CD4-positive, alpha-beta memory T cell (primary cell): ENCODE data around the gene DLGAP4. TPM values are rescaled to one million over a fixed set of nuclear protein-coding genes. Genes with fewer than 3 reads are reported as not detected.

Experiments used
- CTCF ChIA-PET: fragments of 350-600 bp; sonication (Branson Sonifier 250); formaldehyde crosslinking; loops from one replicate; lab custom pipeline; 2021; ENCODE audit warnings: inconsistent platforms; ENCODE audit not compliant: partially characterized antibody; lab: Charles Lee
- POLR2A ChIA-PET: fragments of 350-600 bp; sonication (Branson Sonifier 250); formaldehyde crosslinking; loops from one replicate; lab custom pipeline; 2021; ENCODE audit not compliant: partially characterized antibody; lab: Charles Lee
- DNase-seq, 5 donors: peaks; one replicate each; pipeline versions ENCODE4 v3.0.0 to v3.0.0-alpha.2; 2020 to 2022; ENCODE audit warnings: mixed read lengths in 1 of 5
- H3K27ac ChIP-seq: one replicate; pipeline ENCODE4 v1.7.0; 2013; ENCODE audit warnings: low read depth, low read length
- H3K27me3 ChIP-seq: 2 replicates; pipeline ENCODE4 v1.7.0; 2013; ENCODE audit warnings: mild to moderate bottlenecking, low read length, moderate library complexity; ENCODE audit not compliant: insufficient read depth
- H3K36me3 ChIP-seq: 2 replicates; pipeline ENCODE4 v1.7.0; 2013; ENCODE audit warnings: mild to moderate bottlenecking, low read length, moderate library complexity; ENCODE audit not compliant: insufficient read depth
- H3K4me1 ChIP-seq: 2 replicates; pipeline ENCODE4 v1.7.0; 2013; ENCODE audit warnings: mild to moderate bottlenecking, low read length, moderate library complexity; ENCODE audit not compliant: insufficient read depth
- H3K4me3 ChIP-seq, 2 donors: one replicate each; pipeline ENCODE4 v1.7.0; 2013; ENCODE audit warnings: low read length in 2 of 2, mild to moderate bottlenecking in 1 of 2
- H3K9me3 ChIP-seq, 2 donors: one replicate each; pipeline ENCODE4 v1.7.0; 2013; ENCODE audit warnings: low read length in 2 of 2, control low read depth in 1 of 2; ENCODE audit not compliant: control insufficient read depth in 1 of 2
- H3K27ac Mint-ChIP-seq, 7 donors: one replicate each; pipeline ENCODE4 v1.8.0; 2020 to 2021; ENCODE audit warnings: mixed read lengths in 7 of 7, mild to moderate bottlenecking in 6 of 7, inconsistent platforms in 3 of 7, moderate library complexity in 3 of 7
- H3K27me3 Mint-ChIP-seq, 2 donors: one replicate each; pipeline ENCODE4 v1.8.0; 2020 to 2021; ENCODE audit warnings: mixed read lengths in 2 of 2
- H3K36me3 Mint-ChIP-seq, 2 donors: one replicate each; pipeline ENCODE4 v1.8.0; 2020 to 2021; ENCODE audit warnings: mixed read lengths in 2 of 2, inconsistent platforms in 1 of 2, mild to moderate bottlenecking in 1 of 2
- H3K4me1 Mint-ChIP-seq, 4 donors: one replicate each; pipeline ENCODE4 v1.8.0; 2020 to 2021; ENCODE audit warnings: mixed read lengths in 4 of 4, mild to moderate bottlenecking in 1 of 4
- H3K4me3 Mint-ChIP-seq, 8 donors: one replicate each; pipeline ENCODE4 v1.8.0; 2020 to 2021; ENCODE audit warnings: mixed read lengths in 8 of 8, mild to moderate bottlenecking in 7 of 8, moderate library complexity in 6 of 8, inconsistent platforms in 3 of 8
- H3K9me3 Mint-ChIP-seq, 8 donors: one replicate each; pipeline ENCODE4 v1.8.0; 2020 to 2021; ENCODE audit warnings: mixed read lengths in 8 of 8, mild to moderate bottlenecking in 5 of 8, inconsistent platforms in 3 of 8, moderate library complexity in 1 of 8
- intact Hi-C: fragments of 100-400 bp; cut with micrococcal nuclease; formaldehyde crosslinking; loops from one replicate; pipeline ENCODE4 v1.15.1; 2023
- polyA plus RNA-seq, 2 donors: library from polyadenylated mRNA; unstranded; fragments of 300-500 nt; fragmentation: Illumina TruSeq; gene quantifications; one replicate each; pipeline ENCODE4 v1.2.3, GENCODE V29; 2021
- total RNA-seq, 2 experiments: library from RNA; stranded (reverse); gene quantifications; one replicate each; pipeline ENCODE4 v1.2.3, GENCODE V29; 2021

DLGAP4 gene
- total and polyA plus RNA-seq, 4 experiments from 2014 or later, result 13.3 to 50.2 (median 31.0) TPM

DNA sequence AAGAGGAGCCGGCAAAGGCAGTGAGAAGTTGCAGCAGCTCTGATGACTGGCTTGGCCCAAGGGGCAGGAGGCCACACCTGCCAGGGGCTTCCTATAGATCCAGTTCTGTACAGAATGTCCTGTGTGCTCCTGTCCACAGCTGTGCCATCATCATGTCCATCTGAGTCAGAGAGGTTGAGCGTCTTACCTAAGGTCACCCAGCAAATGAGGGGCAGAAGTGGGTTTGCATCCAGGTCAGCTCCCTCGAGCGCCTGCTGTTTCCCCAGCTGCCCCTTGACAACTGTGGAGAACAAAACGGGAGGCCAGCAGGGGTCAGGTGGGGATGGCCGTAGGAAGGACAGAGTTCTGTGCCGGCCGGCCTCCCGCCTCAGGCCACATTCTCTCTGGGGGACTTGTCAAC, 47.6 kb downstream of the DLGAP4 start:
- ChIA-PET CTCF (no interaction called here), POLR2A (no interaction called here)
- Histone ChIP-seq H3K4me1 (no peaks in the 10 kb centered on the region), H3K27me3 (no peaks in the 10 kb centered on the region), H3K27ac (no peak overlapping the region), H3K9me3 (no peaks in the 10 kb centered on the region), H3K36me3 (no peaks in the 10 kb centered on the region), H3K4me3 (no peak overlapping the region)
- Mint-ChIP-seq H3K4me1 (no peaks in the 10 kb centered on the region), H3K9me3 (no peaks in the 10 kb centered on the region), H3K36me3 (no peaks in the 10 kb centered on the region), H3K27ac (no peak overlapping the region), H3K27me3 (peaks cover 4 to 12% of the 10 kb centered on the region in 2 donors), H3K4me3 (no peak overlapping the region)
- intact Hi-C loops, result no loop called here
- DNase-seq, result no peak

DNA sequence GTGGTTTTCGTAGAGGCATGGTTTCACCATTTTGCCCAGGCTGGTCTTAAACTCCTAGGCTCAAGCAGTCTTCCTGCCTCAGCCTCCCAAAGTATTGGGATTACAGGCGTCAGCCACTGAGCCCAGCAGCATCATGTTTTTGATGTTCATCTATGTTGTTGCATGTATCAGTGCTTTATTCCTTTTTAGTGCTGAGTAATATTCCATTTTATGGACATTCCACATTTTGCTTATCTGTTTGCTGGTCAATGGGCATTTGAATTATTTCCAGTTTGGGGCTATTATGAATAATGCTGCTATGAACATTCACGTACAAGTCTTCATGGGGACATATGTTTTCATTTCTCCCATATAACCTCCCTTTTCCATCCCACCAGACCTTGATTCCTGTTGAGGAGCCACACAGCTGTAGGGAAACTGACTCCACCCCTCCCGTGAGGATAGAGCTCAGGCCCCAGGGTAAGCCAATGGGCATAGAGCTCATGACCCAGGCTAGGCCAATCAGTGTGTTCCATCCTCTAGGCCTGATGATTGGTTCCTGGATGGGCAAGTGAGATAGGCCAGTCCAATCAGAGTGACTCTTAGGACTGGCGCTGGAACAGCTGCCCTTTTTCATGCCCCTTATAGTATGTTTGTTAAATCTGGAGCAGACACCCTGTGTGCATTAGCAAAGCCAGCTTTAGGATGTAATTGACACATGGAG, 49.5 kb downstream of the DLGAP4 start:
- no peaks in the 10 kb centered on the region for H3K4me1 Mint-ChIP-seq
- CTCF ChIA-PET, result no interaction called here
- H3K4me3 Mint-ChIP-seq, result no peak overlapping the region
- intact Hi-C loops, result no loop called here
- DNase-seq, result no peak
- Histone ChIP-seq H3K36me3 (no peaks in the 10 kb centered on the region), H3K4me1 (no peaks in the 10 kb centered on the region), H3K27me3 (no peaks in the 10 kb centered on the region), H3K4me3 (no peak overlapping the region), H3K9me3 (no peaks in the 10 kb centered on the region), H3K27ac (no peak overlapping the region)
- no peak overlapping the region for H3K27ac Mint-ChIP-seq
- no peaks in the 10 kb centered on the region for H3K9me3 Mint-ChIP-seq
- H3K36me3 Mint-ChIP-seq, result no peaks in the 10 kb centered on the region
- POLR2A ChIA-PET, result no interaction called here
- H3K27me3 Mint-ChIP-seq, result peaks cover 4 to 12% of the 10 kb centered on the region in 2 donors

DNA sequence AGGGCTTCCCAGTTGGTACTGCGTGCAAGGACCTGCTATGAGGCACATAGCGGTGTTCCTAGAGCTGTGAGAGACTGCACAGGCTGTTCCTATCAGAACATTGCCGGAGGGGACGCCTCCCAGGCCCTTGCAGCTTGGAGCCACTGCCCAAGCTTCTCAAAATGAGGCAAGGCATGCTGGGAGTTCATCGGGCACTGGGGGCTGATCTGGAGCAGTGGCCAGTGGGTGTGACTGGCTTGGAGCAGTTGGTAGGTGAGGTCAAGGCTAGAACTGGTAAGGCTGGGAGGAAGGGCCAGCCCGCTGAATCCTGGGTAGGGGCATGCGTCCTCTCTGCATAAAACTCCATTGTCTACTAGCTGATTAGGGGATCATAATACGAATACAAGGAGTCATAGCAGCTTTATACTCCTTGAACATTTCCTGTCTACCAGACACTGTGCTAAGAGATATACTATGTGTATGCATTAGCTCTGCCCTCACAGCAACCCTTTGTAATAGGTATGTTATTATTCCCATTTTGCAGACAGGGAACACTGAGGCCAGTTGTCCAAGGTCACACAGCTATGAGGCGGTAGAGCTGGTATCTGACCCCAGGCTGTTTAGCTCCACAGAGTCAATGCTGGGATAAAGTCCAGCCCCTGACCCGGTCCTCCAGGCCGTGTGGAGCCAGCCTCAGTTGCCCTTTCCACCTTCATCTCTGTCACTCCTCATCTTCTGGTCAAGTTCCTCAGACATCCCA, 53.7 kb downstream of the DLGAP4 start:
- Mint-ChIP-seq H3K27ac (no peak overlapping the region), H3K4me3 (no peak overlapping the region), H3K27me3 (peaks cover 2 to 16% of the 10 kb centered on the region in 2 donors), H3K4me1 (no peaks in the 10 kb centered on the region), H3K9me3 (no peaks in the 10 kb centered on the region), H3K36me3 (no peaks in the 10 kb centered on the region)
- Histone ChIP-seq H3K36me3 (no peaks in the 10 kb centered on the region), H3K4me3 (no peak overlapping the region), H3K27ac (no peak overlapping the region), H3K27me3 (no peaks in the 10 kb centered on the region), H3K4me1 (no peaks in the 10 kb centered on the region), H3K9me3 (no peaks in the 10 kb centered on the region)
- no peak for DNase-seq
- POLR2A ChIA-PET, result no interaction called here
- intact Hi-C loops, result no loop called here
- CTCF ChIA-PET, result no interaction called here

DNA sequence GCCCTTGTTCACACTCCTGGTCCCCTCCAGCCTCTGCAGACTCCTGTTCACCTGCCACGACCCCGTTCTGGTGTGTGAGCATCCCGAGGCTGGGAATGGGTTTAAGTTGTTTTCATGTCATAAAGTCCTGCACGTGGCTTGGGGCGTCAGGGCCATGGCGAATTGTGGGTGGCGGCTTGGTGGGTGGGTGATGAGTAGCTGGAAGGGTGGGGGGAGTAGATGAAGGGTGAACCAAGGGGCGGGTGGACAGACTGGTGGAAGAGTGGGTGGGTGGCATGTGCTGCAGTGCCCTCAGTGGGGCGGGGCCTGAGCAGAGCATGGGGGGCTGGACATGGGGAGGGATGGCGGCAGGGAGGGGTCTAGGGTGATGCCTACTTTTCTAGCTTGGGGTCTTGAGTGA, 54.3 kb downstream of the DLGAP4 start:
- POLR2A ChIA-PET, result no interaction called here
- no peak overlapping the region for H3K27ac Mint-ChIP-seq

DNA sequence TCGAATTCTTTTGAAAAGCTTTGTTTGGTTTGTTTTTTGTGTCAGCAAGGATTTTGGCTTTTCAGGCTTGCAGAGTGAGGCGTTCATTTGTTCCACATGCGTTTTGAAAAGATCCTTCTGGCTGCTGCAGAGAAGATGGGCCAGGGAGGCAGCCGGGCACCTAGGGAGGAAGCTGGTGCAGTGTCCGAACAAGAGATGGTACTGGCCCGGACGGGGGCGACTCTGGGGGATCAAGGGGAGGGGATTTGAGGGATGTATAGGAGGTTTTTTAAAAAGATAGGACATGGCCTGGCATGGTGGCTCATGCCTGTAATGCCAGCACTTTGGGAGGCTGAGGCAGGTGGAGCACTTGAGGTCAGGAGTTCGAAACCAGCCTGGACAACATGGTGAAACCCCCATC, 55.3 kb downstream of the DLGAP4 start:
- H3K27me3 Mint-ChIP-seq, result peaks cover 3 to 14% of the 10 kb centered on the region in 2 donors
- no peaks in the 10 kb centered on the region for H3K4me1 Mint-ChIP-seq
- POLR2A ChIA-PET, result no interaction called here
- H3K27ac Mint-ChIP-seq, result no peak overlapping the region
- no peak for DNase-seq
- no peak overlapping the region for H3K4me3 Mint-ChIP-seq
- H3K36me3 ChIP-seq, result no peaks in the 10 kb centered on the region
- no peak overlapping the region for H3K4me3 ChIP-seq
- intact Hi-C loops, result no loop called here
- no peaks in the 10 kb centered on the region for H3K9me3 ChIP-seq
- H3K9me3 Mint-ChIP-seq, result no peaks in the 10 kb centered on the region
- no peak overlapping the region for H3K27ac ChIP-seq
- H3K36me3 Mint-ChIP-seq, result no peaks in the 10 kb centered on the region
- CTCF ChIA-PET, result no interaction called here
- no peaks in the 10 kb centered on the region for H3K4me1 ChIP-seq
- H3K27me3 ChIP-seq, result no peaks in the 10 kb centered on the region

More for the DNA sequence above, 54.3 kb downstream of the DLGAP4 start:
- Histone ChIP-seq H3K27me3 (no peaks in the 10 kb centered on the region), H3K4me3 (no peak overlapping the region), H3K27ac (no peak overlapping the region), H3K36me3 (no peaks in the 10 kb centered on the region), H3K4me1 (no peaks in the 10 kb centered on the region), H3K9me3 (no peaks in the 10 kb centered on the region)
- H3K36me3 Mint-ChIP-seq, result no peaks in the 10 kb centered on the region
- CTCF ChIA-PET, result no interaction called here
- no peak for DNase-seq
- H3K9me3 Mint-ChIP-seq, result no peaks in the 10 kb centered on the region
- intact Hi-C loops, result no loop called here
- H3K4me3 Mint-ChIP-seq, result no peak overlapping the region
- peaks cover 2 to 14% of the 10 kb centered on the region in 2 donors for H3K27me3 Mint-ChIP-seq
- H3K4me1 Mint-ChIP-seq, result no peaks in the 10 kb centered on the region

DNA sequence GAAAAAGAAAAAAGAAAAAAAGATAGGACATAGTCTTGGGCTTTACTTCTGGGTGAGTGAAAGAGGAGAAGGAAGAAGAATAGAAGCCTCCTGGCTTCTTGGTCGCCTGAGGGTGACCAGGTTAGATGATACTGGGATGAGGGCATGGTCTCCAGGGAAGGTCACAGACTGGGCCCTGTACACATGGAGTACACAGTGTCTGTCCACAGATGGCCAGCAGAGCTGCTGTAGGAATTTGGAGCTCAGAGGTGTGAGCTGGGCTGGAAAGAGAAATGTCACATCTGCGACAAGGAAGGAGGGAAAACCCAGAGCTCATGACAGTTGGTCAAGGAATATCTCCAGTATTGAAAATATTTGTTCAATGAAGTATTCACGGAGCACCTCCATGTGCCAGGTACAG, 56.1 kb downstream of the DLGAP4 start:
- Histone ChIP-seq H3K27ac (no peak overlapping the region), H3K4me1 (no peaks in the 10 kb centered on the region), H3K36me3 (no peaks in the 10 kb centered on the region), H3K4me3 (no peak overlapping the region), H3K9me3 (no peaks in the 10 kb centered on the region), H3K27me3 (no peaks in the 10 kb centered on the region)
- peaks cover 1 to 11% of the 10 kb centered on the region in 2 donors for H3K27me3 Mint-ChIP-seq
- no peaks in the 10 kb centered on the region for H3K9me3 Mint-ChIP-seq
- DNase-seq, result no peak
- H3K27ac Mint-ChIP-seq, result no peak overlapping the region
- ChIA-PET CTCF (no interaction called here), POLR2A (no interaction called here)
- intact Hi-C loops, result no loop called here
- H3K4me1 Mint-ChIP-seq, result no peaks in the 10 kb centered on the region
- no peak overlapping the region for H3K4me3 Mint-ChIP-seq
- no peaks in the 10 kb centered on the region for H3K36me3 Mint-ChIP-seq

DNA sequence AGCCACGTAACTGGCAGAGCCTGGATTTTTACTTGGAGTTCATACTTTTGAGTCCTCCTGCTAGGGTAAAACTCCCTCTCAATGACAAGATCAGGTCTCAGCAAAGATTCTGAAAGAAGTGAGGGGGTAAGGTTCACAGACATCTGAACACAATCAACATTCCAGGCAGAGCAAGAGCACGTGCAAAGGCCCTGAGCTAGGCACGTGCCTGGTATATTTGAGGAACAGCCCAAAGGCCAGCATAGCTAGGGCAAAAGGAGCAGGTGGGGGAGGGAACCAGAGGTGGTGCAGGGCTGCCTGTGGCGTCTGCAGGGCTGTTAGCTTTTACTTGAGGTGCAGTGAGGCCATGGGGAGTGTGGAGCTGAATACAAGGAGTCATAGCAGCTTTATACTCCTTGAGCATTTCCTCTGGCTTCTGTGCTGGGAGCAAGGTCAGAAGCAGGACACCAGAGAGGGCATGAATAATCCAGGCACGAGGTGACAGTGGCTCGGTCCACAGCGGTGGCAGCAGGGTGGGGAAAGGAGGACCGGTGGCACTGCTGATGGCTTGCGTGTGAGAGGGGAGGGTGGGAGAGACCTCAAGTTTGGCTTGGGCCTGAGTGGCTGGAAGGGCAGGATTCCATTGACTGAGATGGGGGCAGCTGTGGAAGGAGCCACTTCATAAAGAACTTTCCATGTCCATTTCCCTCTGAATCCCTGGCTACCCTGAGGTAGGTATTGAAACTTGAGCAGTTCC, 57.0 kb downstream of the DLGAP4 start:
- DNase-seq, result no peak
- H3K27ac ChIP-seq, result no peak overlapping the region
- Mint-ChIP-seq H3K4me3 (no peak overlapping the region), H3K9me3 (no peaks in the 10 kb centered on the region), H3K27me3 (peaks cover 4 to 7% of the 10 kb centered on the region in 2 donors), H3K36me3 (no peaks in the 10 kb centered on the region), H3K4me1 (no peaks in the 10 kb centered on the region), H3K27ac (peak overlapping the region in 1 of 7 donors; percentile 32)
- no peaks in the 10 kb centered on the region for H3K36me3 ChIP-seq
- no peak overlapping the region for H3K4me3 ChIP-seq
- H3K9me3 ChIP-seq, result no peaks in the 10 kb centered on the region
- H3K4me1 ChIP-seq, result no peaks in the 10 kb centered on the region
- ChIA-PET POLR2A (no interaction called here), CTCF (no interaction called here)
- H3K27me3 ChIP-seq, result no peaks in the 10 kb centered on the region
- intact Hi-C loops, result no loop called here
